Measurements from ENCODE around the gene PPBP. TPM values are rescaled to one million over a fixed set of nuclear protein-coding genes. Genes with fewer than 3 reads are reported as not detected.

Gene PPBP
- total RNA-seq, 1 donor from 2014 or later, result not detected

- TF ChIP-seq CTCF (IDR thresholded peaks at IDR 0.05), result no peak
- Mint-ChIP-seq H3K27me3 (ENCODE audit: unreplicated experiment) (peaks cover 6% of the 10 kb centered on the region), H3K36me3 (ENCODE audit: unreplicated experiment) (peaks cover 2% of the 10 kb centered on the region), H3K27ac (ENCODE audit: unreplicated experiment) (no peak overlapping the region), H3K4me3 (ENCODE audit: unreplicated experiment) (no peak overlapping the region), H3K4me1 (ENCODE audit: unreplicated experiment) (no peaks in the 10 kb centered on the region), H3K9me3 (ENCODE audit: unreplicated experiment) (peaks cover 25% of the 10 kb centered on the region)
- DNase-seq (ENCODE audit: extremely low spot score, unreplicated experiment), result no peak
Measured at GRCh38 chr4:74030285-74030684, 42.3 kb upstream of the PPBP start.

GRCh38 chr4:74028504-74028903 is 40.5 kb upstream of the PPBP start:
- H3K4me1 Mint-ChIP-seq (ENCODE audit: unreplicated experiment), result no peaks in the 10 kb centered on the region
- peaks cover 8% of the 10 kb centered on the region for H3K27me3 Mint-ChIP-seq (ENCODE audit: unreplicated experiment)
- peaks cover 27% of the 10 kb centered on the region for H3K9me3 Mint-ChIP-seq (ENCODE audit: unreplicated experiment)
- H3K27ac Mint-ChIP-seq (ENCODE audit: unreplicated experiment), result no peak overlapping the region
- peaks cover 2% of the 10 kb centered on the region for H3K36me3 Mint-ChIP-seq (ENCODE audit: unreplicated experiment)
- H3K4me3 Mint-ChIP-seq (ENCODE audit: unreplicated experiment), result no peak overlapping the region
- no peak for TF ChIP-seq CTCF (IDR thresholded peaks at IDR 0.05)
- DNase-seq (ENCODE audit: extremely low spot score, unreplicated experiment), result no peak

GRCh38 chr4:74023709-74024108 is 35.7 kb upstream of the PPBP start:
- DNase-seq (ENCODE audit: extremely low spot score, unreplicated experiment), result no peak
- no peak overlapping the region for H3K4me3 Mint-ChIP-seq (ENCODE audit: unreplicated experiment)
- H3K4me1 Mint-ChIP-seq (ENCODE audit: unreplicated experiment), result no peaks in the 10 kb centered on the region
- H3K27me3 Mint-ChIP-seq (ENCODE audit: unreplicated experiment), result peaks cover 23% of the 10 kb centered on the region
- H3K9me3 Mint-ChIP-seq (ENCODE audit: unreplicated experiment), result peaks cover 25% of the 10 kb centered on the region
- TF ChIP-seq CTCF (IDR thresholded peaks at IDR 0.05), result no peak
- H3K36me3 Mint-ChIP-seq (ENCODE audit: unreplicated experiment), result peaks cover 2% of the 10 kb centered on the region
- H3K27ac Mint-ChIP-seq (ENCODE audit: unreplicated experiment), result no peak overlapping the region

GRCh38 chr4:74021601-74022000 is 33.6 kb upstream of the PPBP start:
- H3K4me1 Mint-ChIP-seq (ENCODE audit: unreplicated experiment), result no peaks in the 10 kb centered on the region
- no peak overlapping the region for H3K27ac Mint-ChIP-seq (ENCODE audit: unreplicated experiment)
- H3K9me3 Mint-ChIP-seq (ENCODE audit: unreplicated experiment), result peaks cover 16% of the 10 kb centered on the region
- DNase-seq (ENCODE audit: extremely low spot score, unreplicated experiment), result no peak
- H3K4me3 Mint-ChIP-seq (ENCODE audit: unreplicated experiment), result no peak overlapping the region
- H3K36me3 Mint-ChIP-seq (ENCODE audit: unreplicated experiment), result no peaks in the 10 kb centered on the region
- no peak for TF ChIP-seq CTCF (IDR thresholded peaks at IDR 0.05)
- peaks cover 35% of the 10 kb centered on the region for H3K27me3 Mint-ChIP-seq (ENCODE audit: unreplicated experiment)

- no peak for TF ChIP-seq CTCF (IDR thresholded peaks at IDR 0.05)
- no peak overlapping the region for H3K27ac Mint-ChIP-seq (ENCODE audit: unreplicated experiment)
- no peaks in the 10 kb centered on the region for H3K36me3 Mint-ChIP-seq (ENCODE audit: unreplicated experiment)
- H3K9me3 Mint-ChIP-seq (ENCODE audit: unreplicated experiment), result no peaks in the 10 kb centered on the region
- H3K4me3 Mint-ChIP-seq (ENCODE audit: unreplicated experiment), result no peak overlapping the region
- no peaks in the 10 kb centered on the region for H3K4me1 Mint-ChIP-seq (ENCODE audit: unreplicated experiment)
- no peak for DNase-seq (ENCODE audit: extremely low spot score, unreplicated experiment)
- H3K27me3 Mint-ChIP-seq (ENCODE audit: unreplicated experiment), result peaks cover 53% of the 10 kb centered on the region
Measured at GRCh38 chr4:74018771-74019170, 30.8 kb upstream of the PPBP start.

Measured in osteocyte (in vitro differentiated cells).